ENCODE results near the gene PDGFD. TPM values are rescaled to one million over a fixed set of nuclear protein-coding genes. Genes with fewer than 3 reads are reported as not detected.
"Not testable (repeated sequence)": the region's sequence is repeated elsewhere in the genome, so short reads cannot be mapped to it uniquely, and the experiment has no call there.

PDGFD gene
- total RNA-seq, 2 experiments from 2014 or later: not detected

- Mint-ChIP-seq H3K27ac (no peak overlapping the region), H3K36me3 (ENCODE audit: low read depth) (no peaks in the 10 kb centered on the region), H3K4me3 (no peak overlapping the region), H3K27me3 (ENCODE audit: low read depth) (peaks cover 3% of the 10 kb centered on the region), H3K9me3 (no peaks in the 10 kb centered on the region), H3K4me1 (ENCODE audit: low read depth) (no peaks in the 10 kb centered on the region)
- intact Hi-C loops (cut with micrococcal nuclease): no loop called here
- DNase-seq: no peak
- CTCF ChIA-PET: no interaction called here
These were observed 106.0 kb downstream of the PDGFD start for GRCh38 chr11:104057908-104058307.

GRCh38 chr11:104055596-104055995 is 108.4 kb downstream of the PDGFD start:
- H3K9me3 Mint-ChIP-seq: no peaks in the 10 kb centered on the region
- no peaks in the 10 kb centered on the region for H3K4me1 Mint-ChIP-seq (ENCODE audit: low read depth)
- CTCF ChIA-PET: no interaction called here
- H3K36me3 Mint-ChIP-seq (ENCODE audit: low read depth): no peaks in the 10 kb centered on the region
- DNase-seq: no peak
- intact Hi-C loops (cut with micrococcal nuclease): no loop called here
- H3K27me3 Mint-ChIP-seq (ENCODE audit: low read depth): peaks cover 3% of the 10 kb centered on the region
- no peak overlapping the region for H3K27ac Mint-ChIP-seq
- no peak overlapping the region for H3K4me3 Mint-ChIP-seq

GRCh38 chr11:104054911-104055529 is 108.9 kb downstream of the PDGFD start:
- Mint-ChIP-seq H3K27ac (no peak overlapping the region), H3K4me3 (no peak overlapping the region), H3K9me3 (no peaks in the 10 kb centered on the region), H3K4me1 (ENCODE audit: low read depth) (no peaks in the 10 kb centered on the region), H3K36me3 (ENCODE audit: low read depth) (no peaks in the 10 kb centered on the region), H3K27me3 (ENCODE audit: low read depth) (peaks cover 3% of the 10 kb centered on the region)
- CTCF ChIA-PET: interaction anchor here (0.6 kb wide), 1 partner anchor 519 kb away, joined by 3 read pairs; no protein-coding TSS in a partner anchor
- DNase-seq: no peak
- intact Hi-C loops (cut with micrococcal nuclease): no loop called here

- no peak overlapping the region for H3K4me3 Mint-ChIP-seq
- CTCF ChIA-PET: interaction anchor here (0.6 kb wide), 1 partner anchor 520 kb away, joined by 3 read pairs; no protein-coding TSS in a partner anchor
- H3K36me3 Mint-ChIP-seq (ENCODE audit: low read depth): no peaks in the 10 kb centered on the region
- no peaks in the 10 kb centered on the region for H3K4me1 Mint-ChIP-seq (ENCODE audit: low read depth)
- H3K27me3 Mint-ChIP-seq (ENCODE audit: low read depth): peaks cover 3% of the 10 kb centered on the region
- H3K27ac Mint-ChIP-seq: no peak overlapping the region
- DNase-seq: no peak
- H3K9me3 Mint-ChIP-seq: no peaks in the 10 kb centered on the region
- intact Hi-C loops (cut with micrococcal nuclease): no loop called here
These were observed 110.0 kb downstream of the PDGFD start for GRCh38 chr11:104053743-104054478.

GRCh38 chr11:104051778-104052177 is 112.2 kb downstream of the PDGFD start:
- H3K4me3 Mint-ChIP-seq: no peak overlapping the region
- no peak for DNase-seq
- H3K4me1 Mint-ChIP-seq (ENCODE audit: low read depth): no peaks in the 10 kb centered on the region
- H3K27ac Mint-ChIP-seq: no peak overlapping the region
- H3K27me3 Mint-ChIP-seq (ENCODE audit: low read depth): peaks cover 3% of the 10 kb centered on the region
- no peaks in the 10 kb centered on the region for H3K36me3 Mint-ChIP-seq (ENCODE audit: low read depth)
- CTCF ChIA-PET: no interaction called here
- peaks cover 1% of the 10 kb centered on the region for H3K9me3 Mint-ChIP-seq
- intact Hi-C loops (cut with micrococcal nuclease): no loop called here

GRCh38 chr11:104049116-104049515 is 114.8 kb downstream of the PDGFD start:
- DNase-seq: no peak
- Mint-ChIP-seq H3K4me1 (ENCODE audit: low read depth) (no peaks in the 10 kb centered on the region), H3K4me3 (no peak overlapping the region), H3K27me3 (ENCODE audit: low read depth) (no peaks in the 10 kb centered on the region), H3K27ac (no peak overlapping the region), H3K9me3 (peaks cover 1% of the 10 kb centered on the region), H3K36me3 (ENCODE audit: low read depth) (no peaks in the 10 kb centered on the region)
- CTCF ChIA-PET: no interaction called here
- intact Hi-C loops (cut with micrococcal nuclease): no loop called here

- H3K4me1 Mint-ChIP-seq (ENCODE audit: low read depth); H3K9me3 Mint-ChIP-seq; H3K4me3 Mint-ChIP-seq; CTCF ChIA-PET; H3K27ac Mint-ChIP-seq; DNase-seq; intact Hi-C loops (cut with micrococcal nuclease); H3K36me3 Mint-ChIP-seq (ENCODE audit: low read depth); H3K27me3 Mint-ChIP-seq (ENCODE audit: low read depth): not testable (repeated sequence)
These were observed 117.1 kb downstream of the PDGFD start for GRCh38 chr11:104046858-104047257.

- Mint-ChIP-seq H3K27ac (no peak overlapping the region), H3K4me1 (ENCODE audit: low read depth) (no peaks in the 10 kb centered on the region), H3K36me3 (ENCODE audit: low read depth) (no peaks in the 10 kb centered on the region), H3K4me3 (no peak overlapping the region), H3K9me3 (peaks cover 1% of the 10 kb centered on the region), H3K27me3 (ENCODE audit: low read depth) (no peaks in the 10 kb centered on the region)
- CTCF ChIA-PET: no interaction called here
- DNase-seq: no peak
- intact Hi-C loops (cut with micrococcal nuclease): no loop called here
These were observed 117.6 kb downstream of the PDGFD start for GRCh38 chr11:104046331-104046730.

- intact Hi-C loops (cut with micrococcal nuclease): no loop called here
- Mint-ChIP-seq H3K36me3 (ENCODE audit: low read depth) (no peaks in the 10 kb centered on the region), H3K27ac (no peak overlapping the region), H3K9me3 (peaks cover 1% of the 10 kb centered on the region), H3K27me3 (ENCODE audit: low read depth) (no peaks in the 10 kb centered on the region), H3K4me1 (ENCODE audit: low read depth) (no peaks in the 10 kb centered on the region), H3K4me3 (no peak overlapping the region)
- CTCF ChIA-PET: no interaction called here
- DNase-seq: no peak
These were observed 120.2 kb downstream of the PDGFD start for GRCh38 chr11:104043678-104044239.

- H3K27ac Mint-ChIP-seq: no peak overlapping the region
- no peak for DNase-seq
- H3K4me1 Mint-ChIP-seq (ENCODE audit: low read depth): no peaks in the 10 kb centered on the region
- H3K4me3 Mint-ChIP-seq: no peak overlapping the region
- H3K36me3 Mint-ChIP-seq (ENCODE audit: low read depth): no peaks in the 10 kb centered on the region
- CTCF ChIA-PET: no interaction called here
- no peaks in the 10 kb centered on the region for H3K27me3 Mint-ChIP-seq (ENCODE audit: low read depth)
- peaks cover 1% of the 10 kb centered on the region for H3K9me3 Mint-ChIP-seq
- intact Hi-C loops (cut with micrococcal nuclease): no loop called here
These were observed 120.8 kb downstream of the PDGFD start for GRCh38 chr11:104043142-104043541.

GRCh38 chr11:104041792-104042191 is 122.2 kb downstream of the PDGFD start:
- intact Hi-C loops (cut with micrococcal nuclease): no loop called here
- Mint-ChIP-seq H3K4me1 (ENCODE audit: low read depth) (no peaks in the 10 kb centered on the region), H3K27ac (no peak overlapping the region), H3K27me3 (ENCODE audit: low read depth) (no peaks in the 10 kb centered on the region), H3K36me3 (ENCODE audit: low read depth) (no peaks in the 10 kb centered on the region), H3K4me3 (no peak overlapping the region), H3K9me3 (peaks cover under 1% of the 10 kb centered on the region)
- DNase-seq: no peak
- CTCF ChIA-PET: no interaction called here

- no peak overlapping the region for H3K4me3 Mint-ChIP-seq
- no peaks in the 10 kb centered on the region for H3K9me3 Mint-ChIP-seq
- no peaks in the 10 kb centered on the region for H3K27me3 Mint-ChIP-seq (ENCODE audit: low read depth)
- H3K27ac Mint-ChIP-seq: no peak overlapping the region
- CTCF ChIA-PET: no interaction called here
- intact Hi-C loops (cut with micrococcal nuclease): no loop called here
- H3K4me1 Mint-ChIP-seq (ENCODE audit: low read depth): no peaks in the 10 kb centered on the region
- DNase-seq: no peak
- no peaks in the 10 kb centered on the region for H3K36me3 Mint-ChIP-seq (ENCODE audit: low read depth)
These were observed 127.0 kb downstream of the PDGFD start for GRCh38 chr11:104036995-104037394.

GRCh38 chr11:104036588-104036987 is 127.4 kb downstream of the PDGFD start, which contains the start of gene DDI1:
Gene DDI1 (plus strand): TSS chr11:104036640. CDS start chr11:104036823, 183 bp downstream.
- intact Hi-C loops (cut with micrococcal nuclease): no loop called here
- no peak within 1 kb of the TSS for H3K4me3 Mint-ChIP-seq
- H3K27me3 Mint-ChIP-seq (ENCODE audit: low read depth): no peaks in the 10 kb centered on the region
- no peak for DNase-seq
- no peaks in the 10 kb centered on the region for H3K36me3 Mint-ChIP-seq (ENCODE audit: low read depth)
- H3K4me1 Mint-ChIP-seq (ENCODE audit: low read depth): no peaks in the 10 kb centered on the region
- no peak within 1 kb of the TSS for H3K27ac Mint-ChIP-seq
- CTCF ChIA-PET: no interaction called here
- H3K9me3 Mint-ChIP-seq: no peaks in the 10 kb centered on the region
